ENCODE data around the gene COA5.

COA5 gene

GRCh38 chr2:98571121-98571701 lies 37.1 kb downstream of the COA5 start:
- DNase-seq = no peak

DNA sequence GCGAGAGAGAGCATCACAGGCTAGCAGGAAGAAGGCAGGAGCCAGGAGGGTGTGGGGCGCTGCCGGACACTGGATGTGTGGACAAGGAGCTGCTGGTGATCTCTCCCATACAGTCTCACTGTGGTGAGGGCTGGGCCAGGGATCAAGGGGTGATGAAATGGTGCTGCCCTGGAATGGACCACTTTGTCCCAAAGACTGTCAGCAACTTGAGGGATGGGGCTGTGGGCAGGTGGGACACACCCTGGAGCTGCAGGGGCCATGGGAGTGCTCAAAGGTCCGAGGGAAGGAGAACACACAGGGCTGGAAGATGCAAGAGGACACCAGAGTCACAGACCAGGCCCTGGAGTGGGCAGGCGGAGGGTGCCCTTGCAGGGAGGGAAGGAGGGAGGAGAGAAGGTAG lies 38.0 kb downstream of the COA5 start:
- DNase-seq = no peak

DNA sequence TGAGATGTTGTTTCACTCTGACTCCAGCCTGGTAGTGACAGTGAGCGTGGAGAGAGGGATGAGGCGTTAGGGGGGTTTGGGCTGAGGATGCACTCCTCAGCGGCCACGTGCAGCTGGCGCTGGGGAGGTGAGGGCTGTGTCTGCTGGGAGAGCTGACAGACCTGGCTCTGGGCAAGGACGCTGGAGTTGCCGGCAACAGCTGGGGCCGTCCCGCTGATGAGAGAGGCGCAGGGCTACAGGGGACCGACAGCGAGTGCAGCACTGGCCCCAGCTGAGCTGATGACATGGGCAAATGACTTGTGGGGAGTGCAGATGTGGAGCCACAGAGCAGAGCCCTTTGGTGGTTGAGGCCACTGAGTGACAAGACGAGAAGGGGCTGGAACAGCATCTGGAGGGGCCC lies 38.4 kb downstream of the COA5 start:
- no peak for DNase-seq

DNA sequence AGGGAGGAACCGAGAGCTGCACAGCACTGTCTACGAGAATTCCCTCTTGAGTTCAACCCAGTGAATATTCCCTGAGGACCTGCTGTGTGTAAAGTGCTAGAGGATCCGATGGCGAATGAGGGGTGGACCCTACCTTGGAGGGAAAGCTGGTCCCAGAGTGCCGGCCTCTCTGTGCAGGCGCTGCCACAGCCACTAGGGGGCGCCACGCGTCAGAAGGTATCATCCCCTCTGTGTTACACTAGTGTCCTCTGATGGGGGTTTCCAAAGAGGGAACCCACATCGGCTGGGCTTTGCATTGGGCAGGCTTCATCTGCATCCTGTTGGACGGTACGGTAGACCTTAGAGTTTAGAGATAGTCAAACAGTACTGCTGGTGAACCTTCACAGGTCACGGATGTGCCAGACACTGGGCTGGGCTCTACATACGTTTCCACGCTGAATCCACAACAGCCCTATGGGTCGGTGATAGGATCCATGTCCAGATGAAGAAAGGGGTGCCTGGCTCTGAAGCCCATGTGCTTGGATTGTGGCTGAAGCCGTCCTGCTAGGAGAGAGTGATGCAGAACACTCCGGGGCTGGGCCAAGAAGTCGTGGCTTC lies 39.0 kb downstream of the COA5 start:
- peak; percentile 51 for DNase-seq

DNA sequence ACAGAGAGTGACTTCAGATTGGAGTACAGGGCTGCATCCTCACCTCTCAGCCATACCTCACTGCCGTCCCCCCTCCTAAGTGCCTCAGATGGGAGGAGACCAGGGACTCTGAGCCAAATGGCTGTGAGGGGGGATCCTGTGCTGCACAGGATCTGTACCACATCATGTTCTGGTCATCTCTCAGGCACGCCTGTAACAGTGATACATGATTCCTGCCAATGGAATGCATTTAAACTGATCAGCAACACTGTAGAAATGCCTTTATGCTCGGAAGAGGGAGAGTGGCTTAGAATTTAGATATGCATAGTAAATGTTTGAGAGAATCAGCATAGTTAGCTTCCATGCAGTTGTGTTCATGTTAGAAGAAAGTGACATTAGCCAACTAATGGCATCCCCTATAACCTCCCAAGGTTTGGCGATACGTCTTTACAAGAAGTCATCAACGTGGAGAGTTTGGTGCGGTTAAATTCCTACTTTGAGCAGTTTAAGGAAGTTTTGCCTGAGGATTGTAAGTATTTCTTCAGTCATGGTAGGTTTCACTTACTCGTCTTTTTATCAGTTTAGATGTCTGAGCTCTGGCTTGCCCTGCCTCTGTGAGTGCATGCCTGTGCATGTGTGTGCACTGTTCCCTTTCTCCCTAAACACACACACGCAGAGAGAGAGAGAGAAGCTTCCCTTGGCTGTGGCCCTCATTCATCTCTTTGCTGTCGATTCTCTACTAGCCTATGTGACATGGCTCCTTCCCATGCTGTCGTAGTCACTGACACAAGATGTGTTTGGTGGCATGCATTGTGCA lies 40.0 kb downstream of the COA5 start:
- no peak for DNase-seq

DNA sequence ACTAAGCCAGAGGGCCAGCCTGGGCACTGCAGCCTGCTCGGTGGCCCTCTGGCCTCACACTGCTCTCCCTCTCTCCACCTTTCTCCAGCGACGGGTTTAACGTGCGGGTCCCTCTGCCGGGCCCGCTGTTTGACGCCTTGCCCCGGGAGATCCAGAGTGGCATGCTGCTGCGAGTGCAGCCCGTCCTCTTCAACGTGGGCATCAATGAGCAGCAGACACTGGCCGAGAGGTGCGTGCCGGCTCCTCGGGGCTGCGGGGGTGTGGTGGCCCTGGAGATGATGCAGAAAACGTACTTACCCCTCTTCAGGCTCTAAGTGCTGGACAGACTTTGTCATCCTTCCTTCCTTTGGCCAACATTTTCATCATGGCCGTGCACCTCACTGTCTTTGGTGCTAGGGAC lies 42.4 kb downstream of the COA5 start:
- DNase-seq = no peak

DNA sequence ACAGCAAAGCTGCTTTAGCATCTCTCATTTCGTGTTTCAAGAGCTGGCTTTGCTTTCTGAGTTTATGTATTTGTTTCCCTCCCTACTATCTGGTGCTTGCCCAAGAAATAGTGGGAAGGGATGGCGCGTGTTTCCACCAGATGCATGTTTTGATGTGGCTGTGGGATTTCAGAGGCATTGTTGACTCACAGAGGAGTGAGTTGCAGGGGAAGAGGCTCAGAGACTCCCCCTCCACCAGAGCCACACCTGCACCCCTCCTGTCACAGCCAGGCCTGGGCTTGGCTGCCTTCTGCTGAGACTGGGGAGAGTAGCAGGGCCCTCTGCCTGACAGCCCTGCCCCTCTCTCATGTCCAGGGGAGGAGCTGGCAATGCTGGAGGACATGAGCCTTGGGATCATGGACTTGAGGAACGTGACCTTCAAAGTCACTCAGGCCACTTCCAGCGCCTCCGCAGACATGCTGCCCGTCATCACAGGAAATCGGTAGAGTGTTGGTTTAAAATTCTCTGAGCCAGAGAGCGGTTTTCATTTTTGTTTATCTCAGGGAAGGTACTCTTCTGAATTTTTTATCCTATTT lies 42.9 kb downstream of the COA5 start:
- DNase-seq = no peak

GRCh38 chr2:98564541-98565132 lies 43.7 kb downstream of the COA5 start:
- no peak for DNase-seq

- DNase-seq = no peak
Measured at GRCh38 chr2:98563394-98563793, 44.9 kb downstream of the COA5 start.

DNA sequence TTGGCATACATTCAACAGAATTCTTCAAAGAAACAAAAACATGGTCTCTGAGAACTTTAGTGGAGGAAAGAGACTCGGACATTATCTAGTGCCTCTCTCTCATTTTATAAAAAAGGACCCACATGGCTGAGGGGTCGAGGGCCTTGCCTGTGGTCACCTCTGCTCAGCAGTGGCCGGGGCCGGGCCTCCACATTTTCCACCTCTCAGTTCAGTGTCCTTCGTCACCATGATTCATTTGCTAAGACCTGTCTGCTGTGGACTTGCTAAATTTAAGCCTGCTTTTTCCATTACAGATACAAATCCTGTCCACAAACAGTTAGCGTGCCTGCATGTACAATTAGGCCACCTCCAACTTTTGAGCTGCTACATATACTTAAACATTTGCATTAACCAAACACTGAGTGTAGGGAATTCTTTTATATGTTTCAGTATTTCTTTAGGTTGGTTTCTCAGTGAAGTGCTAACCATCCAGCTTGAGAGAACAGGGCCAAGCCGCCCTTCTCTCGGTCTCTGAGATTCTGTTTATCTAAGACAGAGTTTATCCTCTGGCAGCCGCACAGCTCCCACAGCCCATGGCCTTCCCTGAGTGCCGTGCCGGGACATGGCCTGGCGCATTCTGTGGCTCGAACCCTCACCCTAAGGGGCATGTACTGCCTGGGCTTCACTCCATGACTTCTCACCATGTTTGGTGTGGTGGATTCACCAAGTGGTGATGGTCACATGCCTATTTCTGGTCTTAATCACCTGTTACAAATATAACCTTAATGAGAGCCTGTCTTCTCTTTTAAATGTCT lies 46.2 kb downstream of the COA5 start:
- DNase-seq = no peak

DNA sequence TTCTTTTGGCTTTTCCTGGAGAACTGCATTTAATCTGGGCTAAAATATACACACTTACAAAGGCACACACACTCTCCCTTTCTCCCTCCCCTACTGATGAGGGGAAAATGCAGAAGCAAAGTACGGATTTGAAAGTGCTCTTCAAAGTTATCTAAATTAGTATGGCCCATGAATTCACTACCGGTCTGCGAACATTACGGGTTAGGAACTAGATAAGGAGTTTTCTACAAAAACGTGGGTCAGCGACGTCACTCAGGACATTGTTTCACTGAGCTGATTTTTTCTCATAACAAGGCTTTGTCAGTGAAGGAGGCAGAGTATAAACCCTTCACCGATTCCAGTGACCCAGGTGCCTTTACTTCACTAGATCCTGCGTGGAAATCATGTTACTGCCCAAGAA lies 47.3 kb downstream of the COA5 start:
- no peak for DNase-seq

DNA sequence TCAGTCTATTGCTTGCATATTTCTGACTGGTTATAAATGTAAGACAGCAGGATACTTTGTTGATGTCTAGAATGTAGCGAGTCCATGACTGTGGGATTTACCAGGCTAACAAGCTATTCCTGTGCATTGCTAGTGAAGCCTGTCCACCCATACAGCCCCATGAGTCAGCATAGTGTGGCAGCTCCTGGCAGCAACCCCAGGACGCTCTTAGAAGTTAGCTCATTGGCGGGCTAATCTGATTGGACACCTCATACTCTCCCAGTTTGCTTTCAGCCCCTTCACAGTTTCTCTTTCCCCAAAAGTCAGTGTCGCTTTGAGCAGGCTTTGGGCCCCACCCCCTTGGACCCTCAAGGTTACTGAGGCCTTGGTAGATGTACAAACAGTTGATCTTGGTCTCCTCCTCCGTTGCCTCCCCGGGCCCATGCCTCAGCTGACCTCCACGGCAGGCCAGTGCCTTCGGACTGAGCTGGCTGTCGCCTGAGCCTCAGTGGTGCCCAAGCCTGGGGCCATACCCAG lies 48.0 kb downstream of the COA5 start:
- no peak for DNase-seq

DNA sequence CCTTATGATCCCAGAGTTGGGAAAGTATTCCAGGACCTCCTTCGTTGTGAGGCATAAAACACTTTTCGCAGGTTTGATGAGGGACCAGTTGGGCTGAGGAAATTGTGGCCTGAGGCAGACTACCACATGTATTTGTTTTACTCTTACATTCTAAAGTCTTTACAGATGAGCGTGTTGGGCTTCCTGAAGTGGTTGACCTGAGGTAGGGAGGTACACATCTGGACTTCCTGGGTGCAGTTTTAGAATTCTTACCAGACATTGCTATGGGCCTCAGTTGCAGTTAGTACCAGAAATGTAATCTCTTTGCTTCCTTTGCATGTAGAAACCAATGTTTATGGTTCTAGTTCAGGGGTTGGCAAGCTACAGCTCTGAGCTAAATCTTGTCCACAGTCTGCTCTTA lies 48.7 kb downstream of the COA5 start:
- no peak for DNase-seq

DNA sequence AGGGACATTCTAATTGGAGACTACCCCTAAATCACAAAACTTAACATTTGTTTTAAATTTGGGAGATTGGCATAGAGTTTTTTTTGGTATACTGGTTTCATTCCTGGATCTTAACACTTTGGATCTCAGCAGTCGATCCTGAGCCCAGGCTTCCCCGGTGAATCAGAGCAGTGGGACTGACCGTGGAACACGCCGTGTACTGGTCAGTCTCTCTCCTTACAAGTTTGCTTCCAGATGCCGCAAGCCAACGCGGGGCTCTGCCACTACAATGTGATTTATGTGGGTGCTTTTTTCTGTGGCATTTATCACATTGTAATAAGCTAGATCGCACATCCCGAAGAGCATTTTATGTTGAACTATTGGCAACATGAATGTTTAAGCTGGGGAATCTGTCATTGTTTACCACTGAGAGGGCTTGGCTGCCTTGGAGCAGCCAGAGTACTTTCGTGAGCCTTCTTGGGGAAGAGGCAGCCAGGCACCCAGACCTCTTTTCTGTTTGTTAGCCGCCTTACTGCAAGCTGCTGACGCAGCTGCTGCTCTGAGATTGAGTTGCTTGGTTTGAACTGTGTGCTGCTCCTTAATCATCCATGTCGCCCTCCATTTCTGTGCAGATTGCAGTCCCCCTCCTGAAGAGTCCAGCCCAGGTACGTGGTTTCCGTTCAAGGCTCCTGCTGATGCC lies 49.3 kb downstream of the COA5 start:
- no peak for DNase-seq

DNA sequence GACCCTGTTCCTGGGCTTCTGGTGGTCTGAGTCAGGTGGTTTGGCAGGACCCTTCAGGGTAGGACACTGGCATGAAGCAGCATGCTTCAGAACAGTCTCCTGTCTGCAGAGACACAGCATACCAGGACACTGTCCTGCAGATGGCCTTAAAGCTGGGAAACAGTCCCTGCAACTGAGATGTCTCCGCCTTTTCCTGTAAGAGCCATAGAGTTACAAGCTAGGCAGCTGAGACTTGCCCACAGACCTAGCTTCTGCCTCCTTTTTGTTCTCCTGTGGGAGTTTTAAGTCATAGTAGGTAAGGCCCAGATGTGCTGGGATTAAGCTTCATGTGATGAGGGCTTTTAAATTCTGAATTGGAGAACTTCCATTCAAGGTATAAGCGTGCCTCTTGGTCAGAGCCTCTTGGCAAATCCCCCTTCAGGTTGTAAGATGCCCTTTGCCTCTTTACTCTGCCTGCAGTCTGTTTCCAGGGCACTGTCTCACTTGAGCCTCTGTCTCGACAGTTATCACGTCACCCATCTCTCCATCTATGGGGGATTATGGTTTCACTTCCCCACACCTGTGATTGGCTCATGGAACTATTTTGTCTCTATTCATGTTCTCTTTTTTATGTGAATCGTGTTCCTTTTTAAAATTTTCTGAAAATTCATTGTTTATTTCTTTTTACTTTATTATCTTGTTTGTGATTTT lies 51.8 kb downstream of the COA5 start:
- no peak for DNase-seq

DNA sequence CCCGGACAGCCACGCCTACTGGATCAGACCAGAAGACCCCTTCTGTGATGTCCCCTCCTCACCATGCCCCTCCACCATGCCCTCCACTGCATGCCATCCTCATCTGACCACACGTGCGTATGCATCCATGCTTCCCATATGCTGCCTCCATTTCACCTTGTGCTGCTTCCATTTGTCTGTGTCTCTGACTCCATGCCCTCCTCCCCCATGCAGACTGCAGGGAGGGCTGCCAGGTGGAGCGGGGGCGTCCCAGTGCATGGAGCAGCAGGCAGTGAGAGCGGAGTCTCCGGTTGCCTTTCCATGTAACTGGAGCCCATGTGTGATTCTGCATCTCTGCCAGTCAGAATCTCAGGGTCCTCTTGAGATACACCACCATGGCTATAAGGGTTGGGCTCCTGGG lies 52.6 kb downstream of the COA5 start:
- no peak for DNase-seq

DNA sequence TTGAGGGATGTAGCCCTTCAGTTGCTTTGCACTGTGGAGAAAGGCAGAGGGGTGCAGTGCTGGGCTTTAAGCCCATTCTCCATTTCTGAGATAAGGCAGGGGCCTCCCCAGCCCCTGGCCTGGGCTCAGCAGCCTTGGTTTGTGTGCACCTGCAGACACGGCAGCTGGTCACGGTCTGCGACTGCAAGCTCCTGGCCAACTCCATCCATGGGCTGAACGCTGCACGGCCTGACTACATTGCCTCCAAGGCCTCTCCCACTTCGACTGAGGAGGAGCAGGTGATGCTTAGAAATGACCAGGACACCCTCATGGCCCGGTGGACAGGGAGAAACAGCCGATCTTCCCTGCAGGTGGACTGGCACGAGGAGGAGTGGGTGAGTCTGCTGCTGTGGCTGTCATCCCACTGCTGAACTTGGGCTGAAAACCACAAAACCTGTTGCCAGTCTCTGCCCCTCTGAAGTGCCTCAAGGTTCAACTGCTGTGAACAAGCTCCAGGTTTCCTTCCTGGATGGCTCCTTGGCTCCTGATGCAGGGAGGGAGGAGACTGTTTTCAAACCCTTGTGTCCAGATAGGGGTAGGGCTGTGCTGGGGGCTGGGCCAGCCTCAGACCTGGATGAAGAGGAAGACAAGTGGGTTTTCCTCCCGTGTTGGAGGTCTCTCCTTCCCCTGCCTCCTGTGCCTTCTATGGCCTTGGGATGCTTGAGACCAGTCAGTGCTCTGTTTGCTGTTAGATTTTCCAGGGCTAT lies 54.0 kb downstream of the COA5 start:
- no peak for DNase-seq

DNA sequence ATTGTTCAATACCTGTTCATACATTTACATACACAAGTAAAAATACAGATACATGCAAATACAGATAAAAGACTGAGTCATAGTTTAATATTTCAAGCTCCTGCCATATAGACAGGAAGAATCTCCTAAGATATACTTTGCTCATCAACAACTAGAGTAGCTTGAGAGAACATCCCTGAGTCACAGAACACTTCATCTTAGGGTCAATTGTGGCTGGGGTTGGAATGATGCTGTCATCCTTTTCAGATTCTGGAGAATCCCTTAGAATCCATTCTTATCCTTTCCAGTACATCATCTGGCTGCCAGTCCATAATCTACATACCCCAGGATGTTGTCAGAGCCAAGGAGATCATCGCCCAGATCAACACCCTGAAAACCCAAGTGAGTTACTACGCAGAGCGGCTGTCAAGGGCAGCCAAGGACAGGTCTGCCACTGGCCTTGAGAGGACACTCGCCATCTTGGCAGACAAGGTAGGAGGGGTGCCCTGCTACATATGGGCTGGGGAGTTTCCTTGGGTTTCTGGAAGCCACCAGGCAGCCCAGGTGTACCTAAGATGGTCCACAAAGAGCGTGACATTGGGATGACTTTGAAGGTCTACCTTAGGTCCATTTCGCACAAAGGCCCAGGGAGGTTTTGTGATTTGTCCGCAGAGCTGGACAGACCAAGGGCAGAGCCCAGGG lies 55.7 kb downstream of the COA5 start:
- no peak for DNase-seq

- peak; percentile 27 for DNase-seq
Measured at GRCh38 chr2:98551316-98551715, 57.0 kb downstream of the COA5 start.

DNA sequence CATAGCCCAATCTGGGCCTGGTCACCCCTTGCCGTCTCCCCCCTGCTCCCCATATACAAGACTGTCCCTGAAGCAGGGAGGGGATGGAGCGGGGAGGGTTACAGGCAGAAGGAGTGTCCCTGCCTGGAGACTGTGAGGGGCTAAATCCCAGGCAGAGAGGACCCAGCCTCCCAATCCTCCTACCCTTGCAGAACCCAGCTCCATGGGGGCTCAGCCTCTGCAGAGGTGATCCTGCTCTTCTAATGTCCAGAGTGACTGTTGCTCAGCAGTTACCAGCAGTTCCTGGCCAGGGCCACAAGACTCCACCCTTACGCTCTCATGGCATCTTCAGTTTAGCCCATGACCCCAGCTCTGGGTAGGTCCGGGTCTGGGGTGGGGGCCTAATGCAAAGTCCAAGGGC lies 58.1 kb downstream of the COA5 start:
- no peak for DNase-seq

Measured in CD4-positive, alpha-beta T cell treated with Interleukin-4 for 4 hours (primary cell).